HG03097 (cell line): ENCODE results near the gene PHF3.

Experiments
- ATAC-seq: cut with Tn5 transposase; IDR thresholded peaks from one replicate; pipeline ENCODE4 v1.9.1; 2021; ENCODE audit not compliant: unreplicated experiment, low FRiP score

Gene PHF3, protein sequence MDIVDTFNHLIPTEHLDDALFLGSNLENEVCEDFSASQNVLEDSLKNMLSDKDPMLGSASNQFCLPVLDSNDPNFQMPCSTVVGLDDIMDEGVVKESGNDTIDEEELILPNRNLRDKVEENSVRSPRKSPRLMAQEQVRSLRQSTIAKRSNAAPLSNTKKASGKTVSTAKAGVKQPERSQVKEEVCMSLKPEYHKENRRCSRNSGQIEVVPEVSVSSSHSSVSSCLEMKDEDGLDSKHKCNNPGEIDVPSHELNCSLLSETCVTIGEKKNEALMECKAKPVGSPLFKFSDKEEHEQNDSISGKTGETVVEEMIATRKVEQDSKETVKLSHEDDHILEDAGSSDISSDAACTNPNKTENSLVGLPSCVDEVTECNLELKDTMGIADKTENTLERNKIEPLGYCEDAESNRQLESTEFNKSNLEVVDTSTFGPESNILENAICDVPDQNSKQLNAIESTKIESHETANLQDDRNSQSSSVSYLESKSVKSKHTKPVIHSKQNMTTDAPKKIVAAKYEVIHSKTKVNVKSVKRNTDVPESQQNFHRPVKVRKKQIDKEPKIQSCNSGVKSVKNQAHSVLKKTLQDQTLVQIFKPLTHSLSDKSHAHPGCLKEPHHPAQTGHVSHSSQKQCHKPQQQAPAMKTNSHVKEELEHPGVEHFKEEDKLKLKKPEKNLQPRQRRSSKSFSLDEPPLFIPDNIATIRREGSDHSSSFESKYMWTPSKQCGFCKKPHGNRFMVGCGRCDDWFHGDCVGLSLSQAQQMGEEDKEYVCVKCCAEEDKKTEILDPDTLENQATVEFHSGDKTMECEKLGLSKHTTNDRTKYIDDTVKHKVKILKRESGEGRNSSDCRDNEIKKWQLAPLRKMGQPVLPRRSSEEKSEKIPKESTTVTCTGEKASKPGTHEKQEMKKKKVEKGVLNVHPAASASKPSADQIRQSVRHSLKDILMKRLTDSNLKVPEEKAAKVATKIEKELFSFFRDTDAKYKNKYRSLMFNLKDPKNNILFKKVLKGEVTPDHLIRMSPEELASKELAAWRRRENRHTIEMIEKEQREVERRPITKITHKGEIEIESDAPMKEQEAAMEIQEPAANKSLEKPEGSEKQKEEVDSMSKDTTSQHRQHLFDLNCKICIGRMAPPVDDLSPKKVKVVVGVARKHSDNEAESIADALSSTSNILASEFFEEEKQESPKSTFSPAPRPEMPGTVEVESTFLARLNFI (N-terminal part only)

DNA sequence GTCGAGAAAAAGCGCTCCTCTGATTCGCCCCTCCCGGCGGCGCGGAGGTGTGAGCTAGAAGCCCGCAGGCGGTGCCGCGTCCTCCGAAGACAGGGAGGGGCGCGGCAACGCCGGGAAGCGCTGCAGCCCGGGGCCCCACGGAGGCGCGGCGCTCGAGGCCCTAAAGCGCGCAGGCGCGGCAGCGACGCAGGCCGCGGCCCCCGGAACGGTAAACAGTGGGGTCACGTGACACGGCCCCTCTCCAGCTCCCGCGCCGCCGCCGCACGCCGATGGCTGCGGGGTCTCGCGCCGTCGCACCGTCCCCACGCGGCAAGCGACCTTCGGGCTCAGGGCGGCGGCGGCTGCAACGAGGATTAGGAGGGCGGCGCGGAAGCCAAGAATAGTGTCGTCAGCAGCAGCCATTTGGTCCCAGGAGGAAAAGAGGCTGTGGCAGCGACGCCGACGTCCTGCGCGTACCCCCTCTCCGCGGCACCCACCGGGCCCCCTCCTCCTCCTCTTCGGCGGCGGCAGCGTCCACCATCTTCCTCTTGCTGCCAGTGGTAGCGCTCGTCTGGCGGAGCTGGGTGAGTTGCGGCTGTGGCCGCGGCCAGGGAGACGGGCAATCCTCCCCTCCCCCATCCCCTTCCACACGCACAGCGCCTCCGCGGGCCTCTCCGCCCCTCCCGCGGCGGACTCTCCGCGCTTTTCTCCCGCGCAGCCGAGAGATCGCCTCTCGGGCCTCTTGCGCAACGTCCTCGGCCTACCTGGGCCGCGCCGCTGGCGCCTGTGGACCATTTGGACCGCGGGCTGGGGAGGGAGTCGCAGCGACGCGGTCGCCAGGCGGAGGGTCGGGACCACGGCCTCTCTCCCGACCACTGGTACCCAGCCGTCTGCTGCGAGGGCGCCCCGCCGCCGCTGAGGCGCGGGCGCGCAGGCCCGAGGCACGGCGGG lies at the start of gene PHF3:
TSS of gene PHF3 (plus strand) at position 215 of the 930 bp plus-strand sequence. CDS start 10,750 bp downstream, outside the sequence.
- ATAC-seq, result peak; percentile 84

DNA sequence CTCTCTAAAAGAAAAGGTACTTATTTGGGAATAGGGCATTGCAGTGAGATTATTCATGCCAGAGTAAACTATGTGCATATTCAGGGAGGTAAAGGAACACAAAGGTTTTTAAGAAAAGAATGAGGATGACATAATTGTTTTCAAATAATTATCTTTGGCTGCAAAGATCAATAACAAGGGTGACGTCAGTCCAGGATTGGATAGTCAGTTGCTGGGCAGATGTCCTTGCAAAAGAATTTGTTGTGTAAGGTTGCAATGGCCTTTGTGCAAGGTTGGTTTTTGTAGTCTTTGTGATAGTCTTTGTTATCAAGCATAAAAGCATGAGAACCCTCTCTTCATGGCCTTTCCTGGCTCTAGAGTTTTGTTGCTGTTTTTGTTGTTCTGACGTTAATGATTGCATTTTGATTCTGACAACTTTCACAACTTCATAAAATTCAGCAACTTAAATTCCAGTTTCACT lies 45.6 kb upstream of the PHF3 start:
- ATAC-seq, result no peak

DNA sequence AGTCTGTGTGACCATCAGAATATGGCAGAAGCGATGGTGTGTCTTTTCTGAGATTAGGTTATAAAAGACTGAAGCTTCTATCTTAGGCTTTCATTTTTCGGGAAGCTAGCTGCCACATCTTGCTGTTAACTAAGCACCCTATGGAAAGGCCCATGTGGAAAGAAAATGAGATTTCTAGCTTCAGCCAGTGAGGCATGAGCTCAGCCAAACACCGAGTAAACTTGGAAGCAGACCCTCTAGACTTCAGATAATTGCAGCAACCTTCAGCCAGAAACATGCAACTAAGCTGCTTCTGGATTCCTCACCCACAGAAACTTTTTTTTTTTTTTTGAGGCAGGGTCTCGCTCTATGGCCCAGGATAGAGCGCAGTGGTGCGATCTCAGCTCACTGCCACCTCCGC lies 42.7 kb upstream of the PHF3 start:
- no peak for ATAC-seq

DNA sequence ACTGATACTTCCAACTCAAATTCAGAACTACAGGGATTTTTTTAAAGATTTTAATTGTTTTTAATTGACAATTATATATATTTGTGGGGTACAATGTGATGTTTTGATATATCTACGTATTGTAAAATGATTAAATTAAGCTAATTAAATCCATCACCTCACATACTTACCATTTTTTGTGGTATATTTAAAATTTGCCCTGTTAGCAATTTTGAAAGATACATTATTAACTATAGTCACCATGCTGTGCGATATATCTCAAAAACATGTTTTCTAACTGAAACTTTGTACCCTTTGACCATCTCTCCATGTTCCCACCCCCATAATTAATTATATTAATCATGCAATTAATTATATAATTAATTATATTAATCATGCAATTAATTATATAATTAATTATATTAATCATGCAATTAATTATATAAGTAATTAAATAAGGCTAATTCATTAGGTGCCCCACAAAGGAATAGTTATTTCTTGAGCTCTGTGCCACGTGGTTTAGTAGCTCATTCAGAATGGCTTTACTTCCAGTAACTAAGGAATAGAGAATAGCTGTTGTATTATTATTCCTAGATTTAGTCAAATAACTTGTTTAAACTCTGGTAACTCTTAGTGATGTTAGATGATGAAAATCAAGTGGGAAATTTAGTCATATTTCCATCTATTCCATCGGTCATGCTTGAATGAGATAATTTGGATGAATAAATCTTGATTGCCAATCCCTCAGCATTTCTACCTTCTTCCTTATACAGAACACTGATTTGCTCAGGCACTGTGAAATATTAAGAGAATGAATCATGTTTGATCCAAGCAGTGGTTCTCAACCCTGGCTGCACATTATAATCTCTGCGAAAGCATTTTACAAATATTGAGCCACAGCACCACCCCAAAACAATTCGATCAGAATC lies 38.2 kb upstream of the PHF3 start:
- ATAC-seq, result no peak

DNA sequence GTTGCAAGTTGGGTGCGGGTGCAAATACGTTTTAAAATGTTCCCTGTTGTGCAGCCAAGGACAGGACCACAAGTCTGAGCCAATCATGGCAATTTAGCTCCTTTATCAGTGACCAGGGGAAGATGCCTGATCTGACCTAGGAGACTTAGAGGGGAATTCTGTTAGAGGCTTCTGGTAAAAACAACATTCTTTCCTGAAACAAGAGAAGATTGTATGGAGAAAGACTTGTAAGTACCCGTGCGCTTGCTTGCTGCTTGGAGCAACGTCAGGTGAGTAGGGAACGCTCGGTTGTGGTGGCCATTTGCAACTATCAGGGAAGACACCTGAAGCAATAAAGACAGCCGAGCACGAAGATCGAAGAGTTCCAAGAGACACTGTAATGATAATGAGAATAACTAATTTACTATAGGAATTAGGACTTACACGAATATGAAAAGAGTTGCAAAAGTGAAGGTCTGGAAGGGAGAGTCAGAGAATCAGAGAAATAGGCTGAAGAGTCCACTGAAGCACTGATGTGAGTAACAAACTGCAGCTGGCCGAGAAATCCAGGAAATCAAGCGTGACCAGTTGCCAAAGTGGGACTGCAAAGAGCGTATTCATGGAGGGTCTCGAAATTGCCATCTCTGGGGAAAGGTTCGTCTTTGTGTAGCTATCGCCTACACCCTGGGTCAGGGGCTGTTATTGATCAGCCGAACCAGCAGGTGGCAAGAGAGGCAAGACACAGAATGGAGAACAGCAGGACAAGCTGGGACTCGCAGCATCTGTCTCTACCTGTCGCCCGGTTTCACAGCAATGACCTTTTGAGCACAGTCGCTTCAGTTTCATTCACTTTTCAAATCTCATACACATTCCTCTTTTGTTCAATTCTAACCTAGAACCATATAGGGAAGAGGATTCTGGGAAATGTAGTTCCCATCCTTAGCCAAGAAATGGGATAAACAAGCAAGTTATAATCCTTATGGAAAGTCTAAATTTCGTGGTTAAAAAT lies 37.3 kb upstream of the PHF3 start:
- ATAC-seq, result peak; percentile 99

DNA sequence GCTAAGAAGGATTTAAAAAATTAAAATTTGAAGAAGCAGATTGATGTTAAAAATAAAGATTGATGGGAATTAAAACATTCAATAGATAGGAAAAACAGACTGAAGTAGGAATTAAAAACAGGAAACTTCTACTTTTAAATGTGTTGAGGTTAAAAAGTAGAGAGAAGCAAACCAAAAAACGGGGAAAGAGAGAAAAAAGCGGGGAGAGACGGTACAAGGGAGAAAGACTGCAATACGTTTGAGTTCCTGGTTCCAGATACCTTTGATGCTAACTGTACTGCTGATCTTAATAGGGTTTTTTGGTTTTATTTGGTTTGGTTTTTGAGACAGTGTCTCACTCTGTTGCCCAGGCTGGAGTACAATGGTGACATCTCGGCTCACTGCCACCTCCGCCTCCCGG lies 36.4 kb upstream of the PHF3 start:
- ATAC-seq, result no peak

DNA sequence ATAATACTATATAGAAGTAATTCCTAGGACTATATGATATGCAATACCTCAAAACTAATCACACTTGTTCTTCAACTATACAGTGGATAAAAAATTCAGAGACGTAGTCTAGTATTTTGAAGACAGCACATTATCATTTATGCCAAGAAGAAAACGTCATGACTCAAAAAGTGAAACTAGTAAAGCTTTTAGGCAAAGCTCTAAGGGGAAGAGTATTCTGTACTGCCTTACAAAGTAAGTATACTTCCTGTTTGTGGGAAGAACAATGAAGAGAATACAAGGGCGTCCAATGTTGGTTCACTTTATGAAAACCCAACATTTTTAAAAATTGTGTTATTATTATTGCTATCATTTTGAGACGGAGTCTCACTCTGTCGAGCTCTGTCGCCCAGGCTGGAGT lies 35.5 kb upstream of the PHF3 start:
- no peak for ATAC-seq

DNA sequence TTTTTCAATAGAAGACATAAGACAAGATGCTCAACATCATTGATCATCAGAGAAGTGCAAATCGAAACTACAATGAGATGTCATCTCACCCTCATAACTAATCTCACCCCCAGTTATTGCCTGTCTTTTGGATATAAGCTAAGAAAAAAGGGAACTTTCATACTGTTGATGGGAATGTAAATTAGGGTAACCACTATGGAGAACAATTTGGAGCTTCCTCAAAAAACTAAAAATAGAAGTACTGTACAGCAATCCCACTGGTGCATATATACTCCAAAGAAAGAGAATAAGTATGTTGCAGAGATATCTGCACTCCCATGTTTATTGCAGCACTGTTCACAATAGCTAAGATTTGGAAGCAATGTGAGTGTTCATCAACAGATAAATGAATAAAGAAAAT lies 26.4 kb upstream of the PHF3 start:
- ATAC-seq, result no peak

DNA sequence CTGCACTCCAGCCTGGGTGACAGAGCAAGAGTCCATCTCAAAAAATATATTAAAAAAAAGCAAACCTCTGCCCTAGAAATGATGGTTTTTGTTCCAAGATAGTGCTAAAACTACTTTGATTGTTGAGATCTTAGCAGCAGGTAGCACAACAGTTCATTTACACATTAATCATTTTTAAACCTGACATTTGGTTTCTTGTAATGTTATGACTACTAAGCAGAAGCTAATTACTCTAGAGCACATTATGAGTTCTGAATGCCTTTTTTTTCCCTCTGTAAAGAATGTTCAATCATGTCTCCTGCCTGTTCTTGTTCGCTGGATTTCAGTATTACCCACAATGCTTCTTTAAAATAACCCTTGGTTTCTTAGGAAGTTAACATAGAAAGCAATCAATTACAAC lies 24.7 kb upstream of the PHF3 start:
- ATAC-seq, result no peak

DNA sequence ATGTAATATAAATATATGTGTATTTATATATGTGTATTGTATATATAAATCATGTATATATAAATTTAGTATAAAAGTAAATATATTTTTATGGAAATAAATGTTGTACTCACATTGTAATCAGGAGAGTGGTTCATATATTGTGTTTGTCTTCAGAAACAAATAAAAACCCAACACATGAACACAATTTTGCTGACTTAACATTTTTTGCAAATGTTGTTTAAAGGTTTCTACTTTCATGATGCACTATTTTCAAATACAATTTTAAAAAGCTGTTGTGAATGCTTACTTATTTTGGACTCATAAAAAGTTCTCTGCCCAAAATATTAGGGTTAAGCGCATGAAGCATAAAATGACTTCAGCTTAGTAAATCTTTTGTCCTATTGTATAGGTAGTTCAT lies 24.0 kb upstream of the PHF3 start:
- no peak for ATAC-seq

DNA sequence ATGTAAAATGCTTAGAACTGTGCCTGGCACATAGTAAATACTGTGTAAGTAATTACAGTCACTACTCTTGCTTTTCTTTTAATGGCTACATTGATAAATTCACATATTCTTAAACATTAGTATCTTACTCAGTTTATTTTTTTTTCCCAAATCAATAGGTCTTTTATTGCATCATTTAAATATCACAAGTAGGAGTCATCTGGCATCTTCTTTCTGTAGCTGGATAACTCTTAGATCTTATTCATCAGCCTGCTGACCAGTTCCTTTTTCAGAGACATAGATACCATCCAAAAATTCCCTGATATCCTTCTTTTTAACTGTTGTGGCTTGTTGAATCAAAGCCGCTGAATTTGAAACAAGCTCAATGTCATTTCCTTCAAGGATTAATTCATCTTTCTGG lies 20.0 kb upstream of the PHF3 start:
- ATAC-seq, result no peak

DNA sequence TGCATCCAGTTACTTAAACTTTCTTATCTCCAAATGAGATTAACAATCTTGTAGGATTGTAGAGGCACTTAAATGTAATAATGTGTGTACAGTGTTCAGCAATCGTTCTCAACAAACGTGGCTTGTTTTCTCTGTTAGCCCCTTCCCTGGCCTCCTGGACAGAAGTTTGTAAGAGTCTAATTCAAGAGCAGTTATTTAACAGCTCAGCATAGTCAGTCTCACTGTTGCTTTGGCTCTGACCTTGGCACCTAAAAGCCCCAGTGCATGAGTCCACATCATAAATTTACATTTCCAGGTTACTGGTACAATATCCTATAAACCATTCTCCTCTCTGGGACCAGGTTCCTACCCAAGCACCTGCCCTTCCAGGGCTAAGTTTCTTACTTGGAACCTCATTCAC lies 11.5 kb upstream of the PHF3 start:
- no peak for ATAC-seq

DNA sequence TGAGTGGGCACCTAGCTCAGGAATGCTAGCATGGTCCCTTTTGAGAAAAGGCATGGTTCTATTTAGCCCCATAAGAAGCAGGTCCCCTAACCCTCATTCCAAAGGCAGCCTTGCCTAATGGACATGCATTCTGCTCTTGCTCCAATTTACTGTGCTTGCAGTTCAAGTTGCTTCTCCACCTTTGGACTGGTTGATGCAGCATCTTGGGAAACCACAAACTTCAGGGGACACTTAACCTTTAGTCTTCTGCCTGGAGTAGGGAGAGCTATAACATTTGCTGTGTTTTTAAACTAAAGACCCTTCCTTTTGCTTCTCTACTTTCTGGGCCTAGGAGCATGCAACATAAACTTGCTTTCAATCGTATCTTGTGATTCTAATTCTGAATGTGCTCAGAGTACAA lies 5.1 kb upstream of the PHF3 start:
- no peak for ATAC-seq

DNA sequence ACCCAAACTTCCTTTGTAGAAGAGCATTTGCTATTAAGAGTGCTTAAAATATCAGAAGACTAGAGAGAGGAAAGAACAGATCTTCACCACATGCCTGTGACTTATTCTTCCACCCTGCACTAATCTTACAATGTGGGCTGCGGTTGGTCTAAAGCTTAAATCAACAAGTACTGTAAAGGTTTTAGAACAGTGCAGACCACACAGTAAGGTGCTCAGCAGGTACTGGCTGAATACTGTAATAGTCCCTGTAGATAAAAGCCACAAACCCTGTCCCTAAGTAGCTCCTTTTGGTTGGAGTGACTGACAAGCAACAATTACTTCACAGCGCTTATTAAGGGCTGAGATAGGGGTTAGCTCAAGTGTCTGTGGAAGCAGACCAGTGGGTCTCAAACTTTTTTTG lies 972 bp upstream of the PHF3 start:
- no peak for ATAC-seq

DNA sequence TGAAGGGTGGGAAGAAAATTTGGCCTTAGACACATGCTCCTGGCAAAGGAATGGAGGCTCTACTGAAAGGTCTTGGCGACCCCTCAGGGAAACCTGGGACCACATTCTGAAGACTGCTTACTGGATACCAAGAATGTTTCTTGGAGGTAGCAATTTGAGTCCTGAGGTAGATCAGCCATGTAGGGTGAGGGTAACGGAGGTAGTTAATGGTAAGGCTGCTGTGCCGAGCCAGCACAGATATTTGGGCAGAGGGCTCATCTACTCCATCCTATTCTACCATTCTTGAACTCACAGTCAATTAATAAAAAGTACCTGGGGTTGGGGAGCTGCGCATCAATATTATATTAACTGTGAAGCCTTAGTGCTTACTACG lies 401 bp upstream of the PHF3 start:
- peak; percentile 9 for ATAC-seq

DNA sequence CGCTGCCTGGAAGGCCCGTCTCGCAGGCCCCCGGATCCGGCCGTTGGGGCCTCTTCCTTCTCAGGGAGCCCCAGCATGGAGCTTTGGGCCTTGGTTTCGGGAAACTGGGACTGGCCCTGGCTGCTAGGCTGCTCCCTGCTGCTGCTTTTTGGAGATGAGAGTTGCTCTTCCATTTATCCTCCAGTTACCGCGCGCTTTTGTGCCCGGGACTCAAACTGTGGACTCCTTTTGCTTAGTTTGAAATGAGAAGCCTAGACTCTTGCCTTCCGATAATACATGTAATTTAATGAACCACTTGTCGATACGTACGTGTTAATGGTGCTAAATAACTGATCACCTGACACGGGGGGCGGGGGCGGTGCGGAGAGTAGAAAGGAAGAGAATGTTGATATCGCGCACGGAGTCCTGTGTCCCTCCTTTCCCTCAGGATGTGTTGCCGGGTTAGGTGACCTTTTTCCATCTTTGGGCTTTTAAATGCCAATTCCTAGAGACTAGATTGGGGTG lies 968 bp downstream of the PHF3 start:
- peak; percentile 10 for ATAC-seq

DNA sequence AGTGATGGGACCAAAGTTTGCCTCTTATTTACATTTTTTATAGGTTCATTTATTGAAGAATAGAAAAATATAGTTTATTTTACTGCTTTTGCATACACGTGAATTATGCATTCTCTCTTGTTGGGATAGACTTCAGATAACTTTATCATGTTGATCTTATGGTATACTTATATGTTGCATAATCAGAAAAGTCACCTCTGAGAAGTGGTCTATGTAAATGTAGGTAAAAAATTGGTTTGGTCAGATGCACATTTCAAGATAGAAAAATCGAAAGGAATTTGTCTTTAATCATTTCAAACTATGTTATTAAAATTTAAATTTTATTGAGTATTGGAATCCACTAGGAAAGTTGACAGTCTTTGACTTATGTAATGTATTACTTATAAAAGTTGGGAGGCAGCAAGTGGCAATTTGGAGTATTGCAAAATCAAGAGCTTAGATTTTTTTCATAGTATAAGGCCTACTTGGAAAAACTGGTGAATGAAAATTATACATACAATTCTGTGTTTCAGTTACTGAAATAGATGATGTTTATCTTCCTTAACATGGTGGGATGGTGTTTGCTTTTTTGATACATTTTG lies 2.4 kb downstream of the PHF3 start:
- no peak for ATAC-seq
